ENCODE results near the gene HID1. TPM values are rescaled to one million over a fixed set of nuclear protein-coding genes. Genes with fewer than 3 reads are reported as not detected.

Gene HID1
- total RNA-seq, 4 donors from 2014 or later: 2.9 to 11.6 (median 6.2) TPM

Other genes with a start within 250 kb of the HID1 start
- 1 to 10 TPM in 1 of 4 donors, under 1 TPM in 1, not detected in 2; 0.57 to 1.7 TPM for gene RAB37, start 235.5 kb downstream of the HID1 start, total RNA-seq
- gene NHERF1, start 224.1 kb downstream of the HID1 start, total RNA-seq: 10 to 100 TPM; 47.6 to 67.7 (median 58.6) TPM
- gene NAT9, start 196.4 kb downstream of the HID1 start, total RNA-seq: 10 to 100 TPM; 14.3 to 26.6 (median 18.1) TPM
- gene GRIN2C, start 112.9 kb downstream of the HID1 start, total RNA-seq: under 1 TPM in 2 of 4 donors, not detected in 2; 0.49 to 0.55 TPM
- gene FDXR, start 99.8 kb downstream of the HID1 start, total RNA-seq: 10 to 100 TPM; 21.9 to 28.0 (median 24.6) TPM
- gene FADS6, start 79.1 kb downstream of the HID1 start, total RNA-seq: 10 to 100 TPM in 1 of 4 donors, 1 to 10 TPM in 3; 4.9 to 19.9 (median 6.8) TPM
- gene USH1G, start 49.5 kb downstream of the HID1 start, total RNA-seq: 1 to 10 TPM in 3 of 4 donors, under 1 TPM in 1; 0.67 to 2.6 (median 2.1) TPM
- gene OTOP2, start 48.5 kb downstream of the HID1 start, total RNA-seq: not detected
- gene OTOP3, start 36.9 kb downstream of the HID1 start, total RNA-seq: 1 to 10 TPM in 2 of 4 donors, under 1 TPM in 1, not detected in 1; 0.64 to 2.3 (median 1.1) TPM
- gene CDR2L, start 14.9 kb upstream of the HID1 start, total RNA-seq: 1 to 10 TPM; 4.5 to 9.8 (median 5.3) TPM
- gene MRPL58, start 39.9 kb upstream of the HID1 start, total RNA-seq: 10 to 100 TPM; 48.6 to 76.4 (median 58.8) TPM
- 100 to 1,000 TPM; 212 to 298 (median 249) TPM for gene ATP5PD, start 74.2 kb upstream of the HID1 start, total RNA-seq
- 10 to 100 TPM; 22.5 to 38.3 (median 28.6) TPM for gene KCTD2, start 74.5 kb upstream of the HID1 start, total RNA-seq
- 100 to 1,000 TPM in 1 of 4 donors, 10 to 100 TPM in 3; 41.1 to 101 (median 62.6) TPM for gene SLC16A5, start 115.2 kb upstream of the HID1 start, total RNA-seq
- gene ARMC7, start 137.2 kb upstream of the HID1 start, total RNA-seq: 10 to 100 TPM; 10.6 to 14.7 (median 11.9) TPM
- gene NT5C, start 159.0 kb upstream of the HID1 start, total RNA-seq: 100 to 1,000 TPM in 3 of 4 donors, 10 to 100 TPM in 1; 62.5 to 107 (median 105) TPM
- gene JPT1, start 181.8 kb upstream of the HID1 start, total RNA-seq: 10 to 100 TPM; 30.2 to 56.4 (median 37.1) TPM
- 10 to 100 TPM; 59.8 to 75.6 (median 68.2) TPM for gene SUMO2, start 210.2 kb upstream of the HID1 start, total RNA-seq
- 10 to 100 TPM; 32.1 to 46.2 (median 35.1) TPM for gene NUP85, start 232.9 kb upstream of the HID1 start, total RNA-seq